Panc1 (cell line): ENCODE measurements around the gene PHLDB1.

Experiments
- CTCF ChIP-seq: fragments of 450-650 bp; IDR thresholded peaks from 2 replicates; pipeline ENCODE4 v1.5.1; 2017; ENCODE audit warnings: mild to moderate bottlenecking
- POLR2AphosphoS5 ChIP-seq: IDR thresholded peaks from 2 replicates; pipeline ENCODE4 v1.6.1; 2012; ENCODE audit warnings: mild to moderate bottlenecking, low read depth, low read length, moderate library complexity
- SIN3A ChIP-seq: IDR thresholded peaks from 2 replicates; pipeline ENCODE4 v1.6.1; 2012; ENCODE audit warnings: low read depth, mild to moderate bottlenecking, low read length, moderate library complexity, borderline replicate concordance; ENCODE audit not compliant: insufficient read depth
- TCF7L2 ChIP-seq: IDR thresholded peaks from 2 replicates; pipeline ENCODE4 v1.6.1; 2011; ENCODE audit warnings: mild to moderate bottlenecking, low read depth, low read length, inconsistent platforms

GRCh38 chr11:118625976-118626375 lies 18.6 kb downstream of the PHLDB1 start:
- TF ChIP-seq CTCF (no peak), TCF7L2 (no peak), POLR2AphosphoS5 (no peak), SIN3A (no peak)
